ENCODE measurements around the gene RNF14. TPM values are rescaled to one million over a fixed set of nuclear protein-coding genes. Genes with fewer than 3 reads are reported as not detected.

The RNF14 gene
- total RNA-seq, 4 donors from 2014 or later = 33.8 to 53.5 (median 45.7) TPM

DNA sequence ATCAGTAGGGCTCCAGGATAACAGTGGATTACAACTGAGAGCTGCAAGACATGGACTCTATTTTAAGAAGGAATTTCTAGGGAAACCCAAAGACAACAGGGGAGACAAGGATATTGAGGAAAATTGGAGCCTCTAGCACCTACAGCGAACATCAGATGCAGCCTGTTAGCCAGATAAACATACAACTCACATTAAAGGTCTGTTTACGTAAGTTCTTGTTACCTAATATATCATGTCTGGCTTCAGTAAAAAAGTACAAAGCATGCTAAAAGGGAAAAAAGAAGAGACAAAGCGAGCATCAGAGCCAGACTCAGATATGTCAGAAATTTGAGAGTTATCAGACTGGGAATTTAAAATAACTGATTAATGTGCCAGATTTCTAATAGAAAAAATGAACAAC, 26.8 kb downstream of the RNF14 start:
- 91% methylated on average over 3 of the region's 3 CpGs for WGBS
- no peak overlapping the region for H3K27ac ChIP-seq
- peaks cover 41% of the 10 kb centered on the region for H3K36me3 ChIP-seq
- H3K27me3 ChIP-seq = no peaks in the 10 kb centered on the region
- no peaks in the 10 kb centered on the region for H3K4me1 ChIP-seq
- no peak for DNase-seq (ENCODE audit: low spot score in 2 of 2)
- no peak for TF ChIP-seq POLR2A (IDR thresholded peaks at IDR 0.05)
- no peak for TF ChIP-seq EP300 (IDR thresholded peaks at IDR 0.05)
- TF ChIP-seq, protein P1, sequence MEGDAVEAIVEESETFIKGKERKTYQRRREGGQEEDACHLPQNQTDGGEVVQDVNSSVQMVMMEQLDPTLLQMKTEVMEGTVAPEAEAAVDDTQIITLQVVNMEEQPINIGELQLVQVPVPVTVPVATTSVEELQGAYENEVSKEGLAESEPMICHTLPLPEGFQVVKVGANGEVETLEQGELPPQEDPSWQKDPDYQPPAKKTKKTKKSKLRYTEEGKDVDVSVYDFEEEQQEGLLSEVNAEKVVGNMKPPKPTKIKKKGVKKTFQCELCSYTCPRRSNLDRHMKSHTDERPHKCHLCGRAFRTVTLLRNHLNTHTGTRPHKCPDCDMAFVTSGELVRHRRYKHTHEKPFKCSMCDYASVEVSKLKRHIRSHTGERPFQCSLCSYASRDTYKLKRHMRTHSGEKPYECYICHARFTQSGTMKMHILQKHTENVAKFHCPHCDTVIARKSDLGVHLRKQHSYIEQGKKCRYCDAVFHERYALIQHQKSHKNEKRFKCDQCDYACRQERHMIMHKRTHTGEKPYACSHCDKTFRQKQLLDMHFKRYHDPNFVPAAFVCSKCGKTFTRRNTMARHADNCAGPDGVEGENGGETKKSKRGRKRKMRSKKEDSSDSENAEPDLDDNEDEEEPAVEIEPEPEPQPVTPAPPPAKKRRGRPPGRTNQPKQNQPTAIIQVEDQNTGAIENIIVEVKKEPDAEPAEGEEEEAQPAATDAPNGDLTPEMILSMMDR (IDR thresholded peaks at IDR 0.05) = no peak
- no peak for TF ChIP-seq POLR2AphosphoS5 (IDR thresholded peaks at IDR 0.05)
- H3K9me3 ChIP-seq = no peaks in the 10 kb centered on the region
- H3K4me3 ChIP-seq = no peak overlapping the region

DNA sequence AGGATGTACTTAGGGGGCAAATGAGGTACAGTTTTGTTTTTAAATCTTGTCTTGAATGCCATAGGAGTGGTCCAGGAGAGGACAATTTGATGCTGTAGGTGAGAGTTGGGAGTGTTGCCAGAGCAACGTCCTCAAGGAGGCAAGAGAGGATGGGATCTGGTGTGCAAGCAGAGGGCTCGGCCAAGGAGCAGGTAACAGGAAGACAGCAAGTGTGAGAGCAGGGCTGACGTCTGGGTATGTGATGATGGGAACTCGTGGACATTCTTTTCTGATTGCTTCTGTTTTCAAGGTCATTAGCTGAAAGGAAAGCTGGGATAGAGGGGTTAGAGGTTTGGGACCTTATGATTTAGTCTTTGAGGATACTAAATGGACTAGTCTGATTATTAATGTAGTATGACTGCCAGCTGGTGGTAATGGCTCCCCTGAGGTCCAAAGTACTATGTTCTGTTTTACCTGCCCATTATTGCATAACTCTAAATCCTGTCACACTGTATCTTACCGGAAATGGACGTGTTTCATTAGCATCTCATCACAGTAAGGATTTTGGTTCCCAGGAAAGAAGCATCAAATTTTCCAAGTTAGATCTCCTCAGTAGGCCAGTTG, 28.6 kb downstream of the RNF14 start:
- Histone ChIP-seq H3K27ac (no peak overlapping the region), H3K4me3 (no peak overlapping the region), H3K36me3 (peaks cover 46% of the 10 kb centered on the region), H3K4me1 (no peaks in the 10 kb centered on the region), H3K9me3 (no peaks in the 10 kb centered on the region), H3K27me3 (no peaks in the 10 kb centered on the region)
- no peak for DNase-seq (ENCODE audit: low spot score in 2 of 2)
- TF ChIP-seq POLR2AphosphoS5 (IDR thresholded peaks at IDR 0.05) (no peak), POLR2A (IDR thresholded peaks at IDR 0.05) (no peak), EP300 (IDR thresholded peaks at IDR 0.05) (no peak)
- TF ChIP-seq, protein P1 (IDR thresholded peaks at IDR 0.05) = no peak
- WGBS = 71% methylated on average over 6 of the region's 6 CpGs

DNA sequence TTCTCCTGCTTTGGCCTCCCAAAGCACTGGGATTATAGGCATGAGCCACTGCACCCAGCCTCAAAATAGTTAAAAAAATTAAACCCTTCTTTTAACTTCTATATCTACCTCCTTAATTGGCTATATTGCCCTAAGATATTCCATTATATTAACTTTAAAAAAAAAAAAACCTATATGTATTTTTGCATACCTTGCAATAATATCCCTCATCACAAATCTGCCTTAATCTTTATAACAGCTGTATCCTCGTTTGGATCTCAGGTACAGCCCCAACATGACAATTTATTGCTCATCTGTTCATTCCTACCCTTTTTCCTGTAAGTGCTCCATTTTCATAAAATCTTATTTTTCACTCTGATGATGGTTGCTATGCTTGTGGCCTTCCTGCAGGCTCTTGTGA, 31.3 kb downstream of the RNF14 start:
- TF ChIP-seq POLR2AphosphoS5 (IDR thresholded peaks at IDR 0.05) (no peak), EP300 (IDR thresholded peaks at IDR 0.05) (no peak), POLR2A (IDR thresholded peaks at IDR 0.05) (no peak)
- TF ChIP-seq, protein P1 (IDR thresholded peaks at IDR 0.05) = no peak
- Histone ChIP-seq H3K36me3 (peaks cover 60% of the 10 kb centered on the region), H3K4me3 (no peak overlapping the region), H3K9me3 (no peaks in the 10 kb centered on the region), H3K4me1 (peaks cover 8% of the 10 kb centered on the region), H3K27ac (no peak overlapping the region), H3K27me3 (no peaks in the 10 kb centered on the region)
- 45% methylated on average over 1 of the region's 1 CpG for WGBS
- DNase-seq (ENCODE audit: low spot score in 2 of 2) = no peak

DNA sequence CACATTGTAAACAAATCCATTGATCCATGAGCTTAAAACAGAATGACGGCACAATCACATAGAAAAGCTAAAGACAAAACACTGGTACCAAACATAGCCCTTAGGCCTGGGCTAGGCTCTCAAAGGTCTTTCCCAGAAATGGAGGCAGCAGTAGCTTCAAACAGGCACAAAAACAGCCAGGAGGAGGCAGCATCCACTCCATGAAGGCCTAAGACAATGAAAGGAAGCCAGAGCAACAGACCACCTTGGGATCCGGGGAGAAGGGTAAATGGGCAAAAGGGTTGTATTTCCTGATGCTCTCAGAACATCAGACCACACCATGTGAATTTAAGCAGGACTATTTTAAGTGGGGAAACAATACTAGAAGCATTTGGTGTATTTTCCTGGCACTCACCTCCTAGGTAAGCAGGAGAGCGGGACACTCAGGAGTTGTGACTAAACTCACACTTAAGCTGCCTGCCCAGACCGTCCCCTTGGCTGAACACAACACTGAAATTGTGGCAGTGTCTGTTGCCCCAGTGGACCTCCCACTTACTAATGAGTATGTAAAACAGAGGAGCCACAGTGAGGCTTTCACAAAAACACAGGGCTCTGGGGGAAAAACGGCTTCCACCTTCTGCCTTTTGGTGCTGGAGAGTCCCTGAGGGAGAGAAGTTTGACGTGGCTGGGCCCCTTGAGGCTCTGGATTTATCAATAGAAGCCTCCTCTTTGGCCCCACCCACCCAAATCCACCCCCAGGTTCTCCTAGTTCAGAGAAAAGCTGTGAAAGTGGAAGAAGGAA, 32.0 kb downstream of the RNF14 start:
- peaks cover 8% of the 10 kb centered on the region for H3K4me1 ChIP-seq
- 72% methylated on average over 6 of the region's 6 CpGs for WGBS
- H3K27ac ChIP-seq = no peak overlapping the region
- peaks cover 68% of the 10 kb centered on the region for H3K36me3 ChIP-seq
- H3K4me3 ChIP-seq = no peak overlapping the region
- DNase-seq (ENCODE audit: low spot score in 2 of 2) = no peak
- no peak for TF ChIP-seq POLR2A (IDR thresholded peaks at IDR 0.05)
- TF ChIP-seq, protein P1 (IDR thresholded peaks at IDR 0.05) = no peak
- no peak for TF ChIP-seq EP300 (IDR thresholded peaks at IDR 0.05)
- TF ChIP-seq POLR2AphosphoS5 (IDR thresholded peaks at IDR 0.05) = no peak
- no peaks in the 10 kb centered on the region for H3K27me3 ChIP-seq
- no peaks in the 10 kb centered on the region for H3K9me3 ChIP-seq

DNA sequence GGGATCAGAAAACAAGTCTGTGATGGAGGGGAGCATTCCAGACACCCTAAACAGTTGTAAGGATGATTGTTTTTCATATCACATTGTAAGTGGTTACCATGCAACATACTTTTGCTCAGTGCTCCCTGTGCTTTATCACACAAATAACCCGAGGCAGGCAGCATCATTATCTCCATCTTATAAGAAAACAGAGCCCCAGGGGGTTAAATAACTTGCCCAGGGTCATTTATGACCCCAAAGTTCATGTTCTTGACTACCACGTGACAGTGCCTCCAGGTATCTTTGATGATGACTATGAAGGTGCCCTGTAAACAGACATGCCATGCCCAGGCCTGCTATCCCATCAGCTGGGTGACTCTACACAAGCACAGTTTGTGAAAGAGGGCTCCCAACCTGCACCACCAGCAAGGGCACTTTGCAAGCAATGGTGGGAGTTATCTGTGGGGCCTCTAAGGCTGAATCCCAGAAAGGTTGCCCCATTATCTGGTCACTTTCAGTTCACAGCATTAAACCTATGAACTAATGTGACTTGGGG, 34.4 kb downstream of the RNF14 start:
- no peak for TF ChIP-seq EP300 (IDR thresholded peaks at IDR 0.05)
- no peak for TF ChIP-seq POLR2AphosphoS5 (IDR thresholded peaks at IDR 0.05)
- no peak for TF ChIP-seq POLR2A (IDR thresholded peaks at IDR 0.05)
- TF ChIP-seq, protein P1 (IDR thresholded peaks at IDR 0.05) = no peak
- Histone ChIP-seq H3K4me3 (no peak overlapping the region), H3K9me3 (no peaks in the 10 kb centered on the region), H3K27ac (no peak overlapping the region), H3K27me3 (no peaks in the 10 kb centered on the region), H3K36me3 (peaks cover 67% of the 10 kb centered on the region), H3K4me1 (peaks cover 8% of the 10 kb centered on the region)
- no peak for DNase-seq (ENCODE audit: low spot score in 2 of 2)
- 51% methylated on average over 2 of the region's 2 CpGs for WGBS
